ENCODE results near the gene LAMA3. TPM values are rescaled to one million over a fixed set of nuclear protein-coding genes. Genes with fewer than 3 reads are reported as not detected.

Gene LAMA3
- total and polyA plus RNA-seq, 8 donors: 4.3 to 182 (median 26.6) TPM

DNA sequence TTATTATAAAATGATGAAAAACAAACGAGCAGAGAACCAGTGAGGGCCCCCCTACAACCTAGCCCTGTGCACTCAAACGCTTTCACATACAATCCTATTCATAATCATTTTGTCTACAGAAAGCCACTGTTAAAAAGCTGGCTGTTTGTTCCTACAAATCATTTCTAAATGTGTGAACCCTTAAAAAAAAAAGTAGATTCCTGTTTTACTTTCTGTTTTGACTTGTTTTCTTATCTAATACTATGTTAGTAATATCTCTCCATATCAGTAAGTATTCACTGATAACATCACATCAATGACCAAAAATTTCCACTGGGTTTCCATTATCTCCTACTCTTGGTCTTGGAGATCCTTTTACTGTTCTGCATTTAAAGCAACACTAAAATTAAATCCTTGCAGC is 196.5 kb downstream of the LAMA3 start:
- 16 to 41% (median 35%) methylated on average over 2 of the region's 2 CpGs for WGBS, 5 donors
- Histone ChIP-seq H3K36me3 (peaks cover 0 to 4% (median 0%) of the 10 kb centered on the region in 4 donors), H3K27ac (peak overlapping the region in 3 of 5 donors; percentile 78 to 81 (median 79)), H3K27me3 (no peaks in the 10 kb centered on the region), H3K9me3 (no peaks in the 10 kb centered on the region), H3K4me3 (no peak overlapping the region), H3K4me1 (peaks cover 5 to 43% (median 17%) of the 10 kb centered on the region in 4 donors)
- DNase-seq: no peak
- TF ChIP-seq POLR2A (IDR thresholded peaks at IDR 0.05) (no peak), EP300 (IDR thresholded peaks at IDR 0.05) (no peak)
- TF ChIP-seq, protein P1, sequence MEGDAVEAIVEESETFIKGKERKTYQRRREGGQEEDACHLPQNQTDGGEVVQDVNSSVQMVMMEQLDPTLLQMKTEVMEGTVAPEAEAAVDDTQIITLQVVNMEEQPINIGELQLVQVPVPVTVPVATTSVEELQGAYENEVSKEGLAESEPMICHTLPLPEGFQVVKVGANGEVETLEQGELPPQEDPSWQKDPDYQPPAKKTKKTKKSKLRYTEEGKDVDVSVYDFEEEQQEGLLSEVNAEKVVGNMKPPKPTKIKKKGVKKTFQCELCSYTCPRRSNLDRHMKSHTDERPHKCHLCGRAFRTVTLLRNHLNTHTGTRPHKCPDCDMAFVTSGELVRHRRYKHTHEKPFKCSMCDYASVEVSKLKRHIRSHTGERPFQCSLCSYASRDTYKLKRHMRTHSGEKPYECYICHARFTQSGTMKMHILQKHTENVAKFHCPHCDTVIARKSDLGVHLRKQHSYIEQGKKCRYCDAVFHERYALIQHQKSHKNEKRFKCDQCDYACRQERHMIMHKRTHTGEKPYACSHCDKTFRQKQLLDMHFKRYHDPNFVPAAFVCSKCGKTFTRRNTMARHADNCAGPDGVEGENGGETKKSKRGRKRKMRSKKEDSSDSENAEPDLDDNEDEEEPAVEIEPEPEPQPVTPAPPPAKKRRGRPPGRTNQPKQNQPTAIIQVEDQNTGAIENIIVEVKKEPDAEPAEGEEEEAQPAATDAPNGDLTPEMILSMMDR (IDR thresholded peaks at IDR 0.05): no peak
- intact Hi-C loops (cut with DNase I; ENCODE audit: low total_unique reads): no loop called here

DNA sequence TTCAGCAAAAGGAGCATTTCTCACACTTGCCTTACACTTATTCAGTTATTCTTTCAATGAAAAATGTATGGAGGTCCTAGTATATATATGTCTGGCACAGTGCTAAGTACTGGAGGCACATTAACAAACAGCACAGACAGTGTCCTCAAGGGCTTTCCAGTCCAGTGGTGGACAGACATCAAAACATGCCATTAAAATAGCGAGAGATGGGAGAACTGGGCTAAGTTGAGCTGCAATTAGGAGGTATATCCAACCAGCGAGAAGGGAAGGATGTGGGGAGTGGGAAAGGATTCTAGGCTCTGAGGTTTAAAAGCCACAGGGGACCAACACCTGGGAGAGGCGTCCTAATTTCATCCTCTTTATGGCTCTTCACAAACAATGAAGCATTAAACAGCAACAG is 197.8 kb downstream of the LAMA3 start:
- Histone ChIP-seq H3K36me3 (peaks cover 0 to 14% (median 3%) of the 10 kb centered on the region in 4 donors), H3K27ac (no peak overlapping the region), H3K9me3 (no peaks in the 10 kb centered on the region), H3K27me3 (no peaks in the 10 kb centered on the region), H3K4me1 (peaks cover 5 to 36% (median 17%) of the 10 kb centered on the region in 4 donors), H3K4me3 (no peak overlapping the region)
- intact Hi-C loops (cut with DNase I; ENCODE audit: low total_unique reads): no loop called here
- WGBS, 5 donors: 71 to 88% (median 84%) methylated on average over 3 of the region's 3 CpGs
- DNase-seq: no peak
- TF ChIP-seq POLR2A (IDR thresholded peaks at IDR 0.05): no peak
- no peak for TF ChIP-seq POLR2AphosphoS5 (IDR thresholded peaks at IDR 0.05)
- TF ChIP-seq, protein P1 (IDR thresholded peaks at IDR 0.05): no peak
- no peak for TF ChIP-seq EP300 (IDR thresholded peaks at IDR 0.05)

DNA sequence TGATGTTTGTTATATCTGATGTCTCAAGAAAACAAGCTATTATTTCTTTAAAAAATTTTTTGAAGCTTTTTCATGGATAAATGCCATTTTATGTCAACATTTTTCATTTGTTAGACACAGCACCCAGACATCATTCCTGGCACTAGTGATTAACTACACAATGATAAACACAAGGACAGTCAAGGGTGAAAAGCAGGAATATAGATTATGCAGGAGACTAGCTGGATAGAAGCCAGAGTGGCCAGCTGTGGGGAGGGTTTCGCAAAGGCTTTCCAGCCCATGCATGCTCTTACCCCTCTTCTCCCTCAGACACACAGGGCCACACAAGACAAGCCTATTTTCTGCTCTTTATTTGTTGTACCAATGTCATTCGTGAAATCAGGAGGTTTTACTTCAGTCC is 198.2 kb downstream of the LAMA3 start:
- intact Hi-C loops (cut with DNase I; ENCODE audit: low total_unique reads): no loop called here
- no peaks in the 10 kb centered on the region for H3K27me3 ChIP-seq
- peak in 1 of 2 donors; percentile 47 for DNase-seq
- H3K9me3 ChIP-seq: no peaks in the 10 kb centered on the region
- H3K27ac ChIP-seq: no peak overlapping the region
- H3K36me3 ChIP-seq: peaks cover 0 to 14% (median 4%) of the 10 kb centered on the region in 4 donors
- peaks cover 5 to 33% (median 17%) of the 10 kb centered on the region in 4 donors for H3K4me1 ChIP-seq
- WGBS, 5 donors: 60 to 86% (median 72%) methylated on average over 2 of the region's 2 CpGs
- no peak overlapping the region for H3K4me3 ChIP-seq
- TF ChIP-seq, protein P1 (IDR thresholded peaks at IDR 0.05): no peak
- TF ChIP-seq POLR2A (IDR thresholded peaks at IDR 0.05): no peak
- no peak for TF ChIP-seq EP300 (IDR thresholded peaks at IDR 0.05)
- TF ChIP-seq POLR2AphosphoS5 (IDR thresholded peaks at IDR 0.05): no peak

- no peak for TF ChIP-seq POLR2A (IDR thresholded peaks at IDR 0.05)
- TF ChIP-seq, protein P1 (IDR thresholded peaks at IDR 0.05): no peak
- TF ChIP-seq EP300 (IDR thresholded peaks at IDR 0.05): no peak
- TF ChIP-seq POLR2AphosphoS5 (IDR thresholded peaks at IDR 0.05): no peak
- no peak for DNase-seq
- H3K36me3 ChIP-seq: peaks cover 0 to 14% (median 7%) of the 10 kb centered on the region in 4 donors
- no peaks in the 10 kb centered on the region for H3K27me3 ChIP-seq
- peaks cover 3 to 25% (median 16%) of the 10 kb centered on the region in 4 donors for H3K4me1 ChIP-seq
- no peaks in the 10 kb centered on the region for H3K9me3 ChIP-seq
- no peak overlapping the region for H3K4me3 ChIP-seq
- WGBS, 5 donors: 17 to 43% (median 32%) methylated on average over 1 of the region's 1 CpG
- intact Hi-C loops (cut with DNase I; ENCODE audit: low total_unique reads): no loop called here
- no peak overlapping the region for H3K27ac ChIP-seq
These were observed 199.6 kb downstream of the LAMA3 start for GRCh38 chr18:23888881-23889280.
